LNCaP clone FGC (cell line): ENCODE measurements around the gene TLE7.
A peak's percentile ranks its signal among the peaks of the same experiment; 100 is the strongest.

Experiments used
- DNase-seq: peaks from one replicate; pipeline ENCODE4 v3.0.0-alpha.2; 2011; ENCODE audit warnings: low read depth
- H3K4me3 ChIP-seq: 2 replicates; pipeline ENCODE4 v1.5.1; 2011; ENCODE audit warnings: mild to moderate bottlenecking, low read depth, low read length, control low read depth
- CTCF ChIP-seq: IDR thresholded peaks from 2 replicates; pipeline ENCODE4 v1.5.1; 2012; ENCODE audit warnings: mild to moderate bottlenecking; ENCODE audit not compliant: control insufficient read depth, insufficient read depth; ENCODE audit errors: extremely low read depth

Gene TLE7

GRCh38 chr16:71440669-71441347 is 1.0 kb downstream of the TLE7 start:
- H3K4me3 ChIP-seq = no peak overlapping the region
- no peak for DNase-seq
- TF ChIP-seq CTCF = peak; percentile 25

GRCh38 chr16:71439523-71439922 is 2.3 kb downstream of the TLE7 start:
- TF ChIP-seq CTCF = no peak
- no peak overlapping the region for H3K4me3 ChIP-seq
- DNase-seq = no peak

GRCh38 chr16:71436473-71436872 is 5.4 kb downstream of the TLE7 start:
- DNase-seq = no peak
- TF ChIP-seq CTCF = no peak
- no peak overlapping the region for H3K4me3 ChIP-seq

- DNase-seq = no peak
- H3K4me3 ChIP-seq = no peak overlapping the region
- TF ChIP-seq CTCF = no peak
Observed at GRCh38 chr16:71432906-71433305, 8.9 kb downstream of the TLE7 start.

GRCh38 chr16:71431991-71432390 is 9.9 kb downstream of the TLE7 start:
- H3K4me3 ChIP-seq = no peak overlapping the region
- no peak for DNase-seq
- no peak for TF ChIP-seq CTCF

GRCh38 chr16:71431176-71431575 is 10.7 kb downstream of the TLE7 start:
- no peak for DNase-seq
- no peak for TF ChIP-seq CTCF
- no peak overlapping the region for H3K4me3 ChIP-seq

- DNase-seq = no peak
- TF ChIP-seq CTCF = no peak
- no peak overlapping the region for H3K4me3 ChIP-seq
Observed at GRCh38 chr16:71430744-71431143, 11.1 kb downstream of the TLE7 start.
